ENCODE measurements around the gene IPO11. TPM values are rescaled to one million over a fixed set of nuclear protein-coding genes. Genes with fewer than 3 reads are reported as not detected.

IPO11 gene
- total RNA-seq, 2 donors from 2014 or later = 29.8 to 31.7 TPM

GRCh38 chr5:62431735-62432620, 19.4 kb downstream of the IPO11 start:
- intact Hi-C loops (cut with DNase I) = no loop called here
- DNase-seq (ENCODE audit: low spot score) = no peak

GRCh38 chr5:62432621-62433064, 20.1 kb downstream of the IPO11 start:
- intact Hi-C loops (cut with DNase I) = no loop called here
- no peak for DNase-seq (ENCODE audit: low spot score)

DNA sequence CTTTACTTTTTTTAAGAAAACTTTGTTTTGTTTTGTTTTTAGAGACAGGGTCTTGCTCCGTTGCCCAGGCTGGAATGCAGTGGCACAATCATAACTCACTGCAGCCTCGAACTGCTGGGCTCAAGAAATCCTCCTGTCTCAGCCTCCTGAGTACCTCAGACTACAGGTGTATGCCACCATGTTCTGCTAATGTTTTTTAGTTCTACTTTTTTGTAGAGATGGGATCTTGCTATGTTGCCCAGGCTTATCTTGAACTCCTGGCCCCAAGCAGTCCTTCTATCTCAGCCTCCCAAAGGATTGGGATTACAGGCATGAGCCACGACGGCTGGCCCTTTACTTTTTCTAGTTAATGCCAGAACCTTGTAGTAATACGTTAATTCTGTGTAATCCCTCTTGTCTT, 36.0 kb downstream of the IPO11 start:
- intact Hi-C loops (cut with DNase I) = no loop called here
- no peak for DNase-seq (ENCODE audit: low spot score)

DNA sequence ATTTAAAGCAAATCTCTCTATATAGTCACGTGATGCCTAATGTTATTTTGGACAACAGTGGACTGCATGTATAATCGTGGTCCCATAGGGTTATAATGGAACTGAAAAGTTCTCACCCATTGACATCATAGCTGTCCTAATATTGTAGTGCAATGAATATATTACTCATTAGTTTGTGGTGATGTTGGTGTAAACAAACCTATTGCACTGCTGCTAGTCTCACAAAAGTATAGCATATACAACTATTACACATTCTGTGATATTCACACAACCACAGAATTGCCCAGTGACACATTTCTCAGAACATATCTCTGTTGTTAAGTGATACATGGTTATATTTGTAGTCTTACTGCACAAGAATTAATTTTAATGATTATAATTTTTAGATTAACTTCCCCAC, 37.7 kb downstream of the IPO11 start:
- intact Hi-C loops (cut with DNase I) = no loop called here
- DNase-seq (ENCODE audit: low spot score) = no peak

DNA sequence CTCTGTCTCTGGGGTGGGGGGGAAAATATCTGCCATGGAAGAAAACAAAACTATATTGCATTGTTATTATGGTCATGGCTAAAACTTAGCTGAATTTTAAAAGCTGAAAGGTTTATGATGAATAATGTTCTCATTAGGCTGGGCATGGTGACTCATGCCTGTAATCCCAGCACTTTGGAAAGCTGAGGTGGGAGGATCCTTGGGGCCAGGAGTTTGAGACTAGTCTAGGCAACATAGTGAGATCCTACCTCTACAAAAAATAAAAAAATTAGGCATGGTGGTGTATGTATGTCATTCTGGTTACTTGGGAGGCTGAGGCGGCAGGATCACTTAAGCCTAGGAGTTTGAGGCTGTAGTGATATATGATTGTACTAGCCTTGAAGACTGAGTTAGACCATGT, 44.5 kb downstream of the IPO11 start:
- intact Hi-C loops (cut with DNase I) = no loop called here

DNA sequence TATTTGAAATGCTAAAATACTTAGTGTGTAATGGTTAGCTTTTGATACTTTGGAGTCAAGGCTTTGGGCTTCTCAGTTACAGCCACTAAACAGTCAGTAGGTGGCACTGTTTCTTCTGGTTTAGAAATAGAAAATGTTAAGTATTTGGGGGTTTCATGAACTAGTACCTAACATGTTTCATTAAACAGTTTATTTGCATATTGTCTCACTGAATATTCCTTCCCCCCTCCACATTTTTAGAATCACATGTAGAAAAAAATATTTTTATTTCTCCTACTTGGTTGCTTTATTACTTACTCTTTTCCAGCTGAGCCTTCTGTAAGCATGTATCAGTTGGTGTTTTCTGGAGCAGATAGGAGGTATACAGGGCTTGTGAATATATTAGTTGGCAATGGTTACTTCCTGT, 48.0 kb downstream of the IPO11 start:
- DNase-seq (ENCODE audit: low spot score) = no peak
- intact Hi-C loops (cut with DNase I) = no loop called here

More for the DNA sequence above, 44.5 kb downstream of the IPO11 start:
- DNase-seq (ENCODE audit: low spot score) = no peak

GRCh38 chr5:62461561-62461960, 49.0 kb downstream of the IPO11 start:
- no peak for DNase-seq (ENCODE audit: low spot score)
- intact Hi-C loops (cut with DNase I) = no loop called here

- no peak for DNase-seq (ENCODE audit: low spot score)
- intact Hi-C loops (cut with DNase I) = no loop called here
Observed at GRCh38 chr5:62465985-62466925, 53.7 kb downstream of the IPO11 start.

- intact Hi-C loops (cut with DNase I) = no loop called here
- DNase-seq (ENCODE audit: low spot score) = no peak
Observed at GRCh38 chr5:62473209-62473608, 60.6 kb downstream of the IPO11 start.

GRCh38 chr5:62475072-62475471, 62.5 kb downstream of the IPO11 start:
- intact Hi-C loops (cut with DNase I) = no loop called here
- no peak for DNase-seq (ENCODE audit: low spot score)

DNA sequence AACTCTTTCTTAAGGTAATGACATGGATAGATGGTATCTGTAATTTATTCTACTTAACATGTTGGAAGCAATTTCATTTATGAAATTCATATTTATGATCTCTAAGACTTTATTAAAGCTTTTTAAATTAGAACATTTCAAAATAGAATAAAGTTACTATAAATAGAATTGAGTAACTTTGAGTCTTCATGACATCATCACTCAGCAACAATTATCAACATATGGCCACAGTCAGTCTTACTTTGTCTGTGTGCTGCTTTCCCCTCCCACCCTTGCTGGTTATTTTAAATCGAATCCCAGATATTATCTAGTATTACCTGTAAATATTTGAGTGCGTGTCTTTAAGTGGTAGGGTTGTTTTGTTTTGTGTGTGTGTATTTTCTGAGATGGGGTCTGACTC, 65.2 kb downstream of the IPO11 start:
- intact Hi-C loops (cut with DNase I) = no loop called here
- no peak for DNase-seq (ENCODE audit: low spot score)

DNA sequence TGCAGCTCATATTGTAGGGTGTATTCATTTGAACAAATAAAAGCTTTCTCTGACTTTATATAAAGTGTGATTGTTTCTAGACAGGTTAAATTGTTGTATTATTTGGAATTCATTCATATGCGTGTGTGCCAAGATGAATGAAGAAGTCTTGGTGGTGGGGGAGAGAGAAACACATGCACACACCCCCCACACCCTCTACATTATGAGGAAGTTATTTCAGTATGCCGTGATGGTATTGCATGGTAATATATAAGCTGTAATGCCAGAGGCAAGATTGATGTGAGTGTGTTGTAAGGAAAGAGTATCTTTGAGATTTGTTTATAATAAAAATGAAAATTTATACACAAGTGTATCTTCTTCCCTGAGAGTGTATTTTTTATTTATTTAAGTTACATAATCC, 71.0 kb downstream of the IPO11 start:
- no peak for DNase-seq (ENCODE audit: low spot score)
- intact Hi-C loops (cut with DNase I) = no loop called here

- DNase-seq (ENCODE audit: low spot score) = no peak
- intact Hi-C loops (cut with DNase I) = no loop called here
Observed at GRCh38 chr5:62486672-62487071, 74.1 kb downstream of the IPO11 start.

DNA sequence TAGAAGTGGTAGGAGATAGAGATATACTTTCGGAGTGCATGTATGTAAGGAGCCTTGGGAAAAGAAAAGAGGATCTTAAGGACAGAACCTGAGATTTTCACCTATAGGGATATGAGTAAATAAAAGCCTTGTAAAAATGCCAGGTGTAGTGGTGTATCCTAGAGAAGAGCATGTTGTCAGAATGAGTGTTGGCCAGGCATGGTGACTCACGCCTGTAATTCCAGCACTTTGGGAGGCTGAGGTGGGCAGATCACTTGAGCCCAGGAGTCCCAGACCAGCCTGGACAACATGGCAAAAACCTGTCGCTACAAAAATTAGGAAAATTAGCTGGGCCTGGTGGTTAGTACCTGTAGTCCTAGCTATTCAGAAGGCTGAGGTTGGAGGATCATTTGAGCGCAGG, 76.0 kb downstream of the IPO11 start:
- intact Hi-C loops (cut with DNase I) = no loop called here
- no peak for DNase-seq (ENCODE audit: low spot score)

DNA sequence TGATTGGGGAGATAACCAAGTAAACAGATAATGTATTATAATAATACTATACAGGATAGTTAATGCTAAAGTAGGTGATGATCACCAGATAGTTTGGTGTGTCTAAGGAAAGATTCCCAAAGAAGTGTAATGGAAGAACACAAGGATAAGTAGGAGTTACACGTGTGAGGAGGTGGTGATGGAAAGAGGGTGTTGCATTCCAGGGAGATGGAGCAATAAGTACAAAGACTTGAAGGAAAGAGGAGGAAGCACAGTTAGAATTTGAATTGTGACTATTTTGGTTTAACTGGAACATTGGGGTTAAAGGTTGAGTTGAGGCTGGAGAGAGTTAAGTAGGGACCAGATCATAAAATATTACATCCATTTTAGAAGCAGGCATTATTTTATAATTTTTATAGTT, 76.9 kb downstream of the IPO11 start:
- intact Hi-C loops (cut with DNase I) = no loop called here
- no peak for DNase-seq (ENCODE audit: low spot score)

- DNase-seq (ENCODE audit: low spot score) = no peak
- intact Hi-C loops (cut with DNase I) = no loop called here
Observed at GRCh38 chr5:62494772-62495171, 82.2 kb downstream of the IPO11 start.

DNA sequence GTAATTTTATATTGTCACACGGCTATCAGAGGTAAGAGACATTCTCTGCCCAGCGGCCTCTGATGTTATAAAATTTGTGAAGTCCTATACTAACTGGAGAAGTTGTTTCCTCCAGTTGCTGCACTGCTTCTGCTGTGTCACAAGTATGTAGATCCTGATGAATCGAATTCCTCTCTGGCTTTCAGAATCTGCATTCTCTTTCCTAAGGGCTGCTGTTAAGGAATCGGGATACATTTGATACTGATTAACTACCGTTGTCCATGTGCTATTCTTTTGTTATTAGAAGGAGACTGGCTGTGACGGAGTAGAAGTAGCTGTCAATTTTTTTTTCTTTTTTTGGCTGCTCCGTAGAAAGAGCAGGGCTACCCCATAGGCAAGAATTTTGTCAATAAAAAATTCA, 84.3 kb downstream of the IPO11 start:
- intact Hi-C loops (cut with DNase I) = no loop called here
- DNase-seq (ENCODE audit: low spot score) = no peak

DNA sequence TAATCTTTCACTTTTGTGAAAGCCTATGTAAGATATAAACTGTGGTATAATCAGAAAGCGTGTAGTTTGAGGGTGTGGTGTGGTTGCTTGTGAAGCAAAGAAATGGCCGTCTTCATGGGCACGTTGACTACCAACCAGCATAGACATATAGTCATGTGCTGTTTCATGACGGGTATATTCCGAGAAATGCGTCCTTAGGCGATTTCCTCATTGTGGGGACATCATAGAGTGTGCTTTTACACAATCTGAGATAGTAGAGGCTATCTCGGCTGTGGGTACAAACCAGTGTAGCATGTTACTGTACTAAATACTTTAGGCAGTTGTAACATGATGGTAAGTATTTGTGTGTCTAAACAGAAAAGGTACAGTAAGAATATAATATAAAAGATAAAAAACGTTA, 86.4 kb downstream of the IPO11 start:
- no peak for DNase-seq (ENCODE audit: low spot score)
- intact Hi-C loops (cut with DNase I) = no loop called here

- intact Hi-C loops (cut with DNase I) = no loop called here
- no peak for DNase-seq (ENCODE audit: low spot score)
Observed at GRCh38 chr5:62499756-62500155, 87.2 kb downstream of the IPO11 start.

DNA sequence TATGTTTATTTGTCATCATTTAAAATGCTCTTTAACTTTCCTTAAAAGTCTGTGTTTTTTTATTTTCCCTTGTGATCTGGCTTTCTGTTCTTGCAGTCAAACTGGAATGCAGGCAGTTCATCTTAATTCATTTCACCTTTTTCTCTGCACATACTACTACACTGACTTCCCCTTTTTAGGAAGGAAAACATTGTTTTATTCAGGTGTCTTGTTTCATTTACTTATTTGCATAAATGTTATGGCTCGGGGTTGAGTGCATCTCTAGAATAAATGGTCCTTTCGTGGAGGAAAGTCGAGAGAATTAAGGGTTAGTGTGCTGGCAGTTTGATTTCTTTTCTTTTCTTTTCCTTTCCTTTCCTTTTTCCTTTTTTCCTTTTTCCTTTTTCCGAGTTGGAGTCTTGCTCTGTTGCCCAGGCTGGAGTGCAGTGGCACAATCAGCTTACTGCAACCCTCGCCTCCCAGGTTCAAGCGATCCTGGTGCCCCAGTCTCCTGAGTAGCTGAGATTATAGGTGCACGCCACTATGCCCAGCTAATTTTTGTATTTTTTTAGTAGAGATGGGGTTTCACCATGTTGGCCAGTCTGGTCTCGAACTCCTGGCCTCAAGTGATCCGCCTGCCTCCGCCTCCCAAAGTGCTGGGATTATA, 90.0 kb downstream of the IPO11 start:
- no peak for DNase-seq (ENCODE audit: low spot score)
- intact Hi-C loops (cut with DNase I) = no loop called here
